ENCODE measurements around the gene LZTFL1. TPM values are rescaled to one million over a fixed set of nuclear protein-coding genes. Genes with fewer than 3 reads are reported as not detected.
"Not testable (repeated sequence)": the region's sequence is repeated elsewhere in the genome, so short reads cannot be mapped to it uniquely, and the experiment has no call there.

LZTFL1 gene
- total RNA-seq, 2 donors from 2014 or later: 12.5 to 14.5 TPM

DNA sequence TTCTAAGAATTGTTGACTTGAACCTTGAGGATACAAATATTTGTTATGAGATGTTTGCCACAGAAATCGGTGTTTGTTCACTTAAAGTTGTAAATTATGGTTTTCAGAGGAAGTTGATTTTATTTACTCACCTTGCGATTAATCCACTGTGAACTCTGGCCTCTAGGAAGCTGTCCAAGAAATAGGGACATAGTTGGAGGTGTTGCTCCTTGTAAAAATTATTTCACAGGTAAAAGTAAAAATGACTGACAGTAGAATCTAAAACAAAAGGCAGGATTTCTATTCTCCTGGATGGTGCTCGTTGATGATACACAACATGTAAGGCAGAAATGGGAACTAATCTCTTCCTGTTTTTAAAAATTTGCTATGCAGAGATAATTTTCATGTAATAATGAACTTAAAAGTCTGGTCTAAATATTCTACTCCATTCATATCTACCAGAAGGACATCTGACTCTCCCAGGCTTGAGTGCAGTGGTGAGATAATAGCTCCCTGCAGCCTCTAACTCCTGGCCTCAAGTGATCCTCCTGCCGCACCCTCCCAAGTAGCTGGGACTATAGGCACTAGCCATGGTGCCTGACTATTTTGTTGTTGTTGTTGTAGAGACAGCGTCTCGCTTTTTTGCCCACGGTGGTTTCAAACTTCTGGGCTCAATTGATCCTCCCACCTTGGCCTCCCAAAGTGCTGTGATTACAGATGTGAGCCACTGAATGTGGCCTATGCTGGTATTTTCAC, 17.1 kb upstream of the LZTFL1 start:
- no peaks in the 10 kb centered on the region for H3K9me3 ChIP-seq
- TF ChIP-seq, protein P1, sequence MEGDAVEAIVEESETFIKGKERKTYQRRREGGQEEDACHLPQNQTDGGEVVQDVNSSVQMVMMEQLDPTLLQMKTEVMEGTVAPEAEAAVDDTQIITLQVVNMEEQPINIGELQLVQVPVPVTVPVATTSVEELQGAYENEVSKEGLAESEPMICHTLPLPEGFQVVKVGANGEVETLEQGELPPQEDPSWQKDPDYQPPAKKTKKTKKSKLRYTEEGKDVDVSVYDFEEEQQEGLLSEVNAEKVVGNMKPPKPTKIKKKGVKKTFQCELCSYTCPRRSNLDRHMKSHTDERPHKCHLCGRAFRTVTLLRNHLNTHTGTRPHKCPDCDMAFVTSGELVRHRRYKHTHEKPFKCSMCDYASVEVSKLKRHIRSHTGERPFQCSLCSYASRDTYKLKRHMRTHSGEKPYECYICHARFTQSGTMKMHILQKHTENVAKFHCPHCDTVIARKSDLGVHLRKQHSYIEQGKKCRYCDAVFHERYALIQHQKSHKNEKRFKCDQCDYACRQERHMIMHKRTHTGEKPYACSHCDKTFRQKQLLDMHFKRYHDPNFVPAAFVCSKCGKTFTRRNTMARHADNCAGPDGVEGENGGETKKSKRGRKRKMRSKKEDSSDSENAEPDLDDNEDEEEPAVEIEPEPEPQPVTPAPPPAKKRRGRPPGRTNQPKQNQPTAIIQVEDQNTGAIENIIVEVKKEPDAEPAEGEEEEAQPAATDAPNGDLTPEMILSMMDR (IDR thresholded peaks at IDR 0.05): no peak
- intact Hi-C loops (cut with DNase I): no loop called here
- no peaks in the 10 kb centered on the region for H3K36me3 ChIP-seq (replicated peaks in 1 of 2; ENCODE audit: insufficient read depth in 1 of 2, low read depth in 2 of 2)
- no peaks in the 10 kb centered on the region for H3K4me1 ChIP-seq
- H3K27me3 ChIP-seq: no peaks in the 10 kb centered on the region
- DNase-seq: no peak
- H3K4me3 ChIP-seq: no peak overlapping the region
- no peak overlapping the region for H3K27ac ChIP-seq
- ATAC-seq: no peak
- WGBS, 2 donors: 60 to 66% methylated on average over 7 of the region's 7 CpGs

DNA sequence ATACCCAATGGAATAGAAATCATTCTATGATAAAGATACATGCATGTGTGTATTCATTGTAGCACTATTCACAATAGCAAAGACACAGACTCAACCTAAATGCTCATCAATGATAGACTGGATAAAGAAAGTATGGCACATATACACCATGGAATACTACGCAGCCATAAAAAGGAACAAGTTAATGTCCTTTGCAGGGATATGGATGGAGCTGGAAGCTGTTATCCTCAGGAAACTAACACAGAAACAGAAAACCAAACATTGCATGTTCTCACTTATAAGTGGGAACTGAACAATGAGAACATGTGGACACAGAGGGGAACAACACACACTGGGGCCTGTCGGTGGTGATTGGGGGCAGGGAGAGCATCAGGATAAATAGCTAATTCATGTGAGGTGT, 15.1 kb upstream of the LZTFL1 start:
- H3K9me3 ChIP-seq; H3K4me1 ChIP-seq; ATAC-seq; intact Hi-C loops (cut with DNase I); H3K4me3 ChIP-seq; DNase-seq; H3K36me3 ChIP-seq (replicated peaks in 1 of 2; ENCODE audit: insufficient read depth in 1 of 2, low read depth in 2 of 2); H3K27me3 ChIP-seq; H3K27ac ChIP-seq: not testable (repeated sequence)
- 89 to 92% methylated on average over 2 of the region's 2 CpGs for WGBS, 2 donors

DNA sequence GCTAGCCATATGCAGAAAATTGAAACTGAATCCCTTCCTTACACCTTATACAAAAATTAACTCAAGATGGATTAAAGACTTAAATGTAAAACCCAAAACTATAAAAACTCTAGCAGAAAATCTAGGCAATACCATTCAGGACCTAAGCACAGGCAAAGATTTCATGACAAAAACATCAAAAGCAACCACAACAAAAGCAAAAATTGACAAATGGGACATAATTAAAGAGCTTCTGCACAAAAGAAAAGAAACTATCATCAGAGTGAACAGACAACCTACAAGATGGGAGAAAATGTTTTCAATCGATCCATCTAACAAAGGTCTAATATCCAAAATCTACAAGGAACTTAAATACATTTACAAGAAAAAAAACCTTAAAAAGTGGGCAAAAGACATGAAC, 14.4 kb upstream of the LZTFL1 start:
- H3K36me3 ChIP-seq (replicated peaks in 1 of 2; ENCODE audit: insufficient read depth in 1 of 2, low read depth in 2 of 2); H3K9me3 ChIP-seq; ATAC-seq; H3K4me1 ChIP-seq; H3K27me3 ChIP-seq; DNase-seq; H3K4me3 ChIP-seq; H3K27ac ChIP-seq; intact Hi-C loops (cut with DNase I): not testable (repeated sequence)
- 71 to 85% methylated on average over 1 of the region's 1 CpG for WGBS, 2 donors

DNA sequence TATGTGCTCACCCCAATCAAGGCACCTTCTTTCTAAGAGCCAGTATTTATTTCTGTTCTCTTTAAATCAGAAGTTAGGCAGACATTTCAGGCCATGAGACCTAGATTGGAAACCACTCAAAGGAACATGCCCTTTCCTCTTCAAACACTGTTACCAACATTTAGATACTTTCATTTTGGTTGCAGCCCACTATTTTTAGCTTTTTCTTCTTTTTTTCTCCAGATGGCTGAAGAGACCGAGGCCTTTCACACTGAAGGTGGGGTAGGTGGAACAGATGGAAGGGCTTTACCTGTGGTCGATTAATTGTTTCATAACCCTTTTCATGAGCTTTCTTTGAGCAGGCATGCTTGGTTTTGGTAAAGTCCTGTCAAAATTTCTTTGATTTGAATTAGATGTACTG, 10.9 kb upstream of the LZTFL1 start:
- Histone ChIP-seq H3K27ac (no peak overlapping the region), H3K36me3 (replicated peaks in 1 of 2; ENCODE audit: insufficient read depth in 1 of 2, low read depth in 2 of 2) (no peaks in the 10 kb centered on the region), H3K9me3 (no peaks in the 10 kb centered on the region), H3K4me1 (no peaks in the 10 kb centered on the region), H3K4me3 (no peak overlapping the region), H3K27me3 (no peaks in the 10 kb centered on the region)
- no peak for ATAC-seq
- DNase-seq: no peak
- intact Hi-C loops (cut with DNase I): no loop called here
- 56 to 70% methylated on average over 2 of the region's 2 CpGs for WGBS, 2 donors
- no peak for TF ChIP-seq POLR2A (IDR thresholded peaks at IDR 0.05)
- TF ChIP-seq, protein P1 (IDR thresholded peaks at IDR 0.05): no peak

DNA sequence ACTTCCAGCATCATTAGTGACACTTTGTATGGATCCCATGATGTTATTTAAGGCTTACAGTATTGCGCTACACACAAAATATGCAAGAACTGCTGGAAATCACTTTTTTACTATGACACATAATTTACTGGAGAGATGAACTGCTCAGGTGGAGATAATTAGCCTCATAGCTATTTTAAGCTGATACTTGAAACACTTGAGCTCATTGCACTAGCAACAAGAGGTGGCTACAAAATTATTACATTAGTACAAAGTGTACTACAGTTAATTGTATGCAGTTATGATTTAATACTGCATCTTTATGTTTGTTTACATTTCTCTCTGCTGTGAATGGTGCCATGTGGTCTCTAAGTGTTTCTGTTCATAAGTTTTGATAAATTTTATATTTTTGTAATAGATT, 6.5 kb upstream of the LZTFL1 start:
- no peak overlapping the region for H3K4me3 ChIP-seq
- DNase-seq (no peak), ATAC-seq (no peak)
- no peaks in the 10 kb centered on the region for H3K36me3 ChIP-seq (replicated peaks in 1 of 2; ENCODE audit: insufficient read depth in 1 of 2, low read depth in 2 of 2)
- H3K4me1 ChIP-seq: no peaks in the 10 kb centered on the region
- intact Hi-C loops (cut with DNase I): no loop called here
- no peaks in the 10 kb centered on the region for H3K27me3 ChIP-seq
- TF ChIP-seq POLR2A (IDR thresholded peaks at IDR 0.05): no peak
- TF ChIP-seq, protein P1 (IDR thresholded peaks at IDR 0.05): no peak
- H3K9me3 ChIP-seq: no peaks in the 10 kb centered on the region
- H3K27ac ChIP-seq: no peak overlapping the region
- WGBS, 2 donors: 30 to 46% methylated on average over 1 of the region's 1 CpG

DNA sequence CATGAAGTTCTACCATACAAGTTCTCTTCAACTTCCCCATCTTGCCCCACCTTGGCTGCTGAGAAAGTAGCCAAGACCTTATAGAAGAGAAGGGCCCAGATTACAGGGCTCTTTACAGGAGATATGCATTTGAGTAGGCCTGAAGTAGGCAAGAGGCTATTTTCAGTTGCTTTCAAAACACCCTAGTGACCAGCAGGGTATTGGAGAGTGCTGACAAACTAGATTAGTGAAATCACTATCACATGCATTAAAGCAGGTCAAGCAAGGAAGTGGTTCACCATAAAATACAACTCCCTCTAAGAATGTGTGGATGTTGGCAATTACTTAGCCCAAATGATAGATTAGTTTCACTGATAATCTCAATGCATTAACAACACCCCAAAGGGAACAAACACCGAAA, 2.7 kb upstream of the LZTFL1 start:
- Histone ChIP-seq H3K9me3 (no peaks in the 10 kb centered on the region), H3K4me1 (peaks cover 22% of the 10 kb centered on the region), H3K27ac (no peak overlapping the region), H3K4me3 (no peak overlapping the region), H3K36me3 (replicated peaks in 1 of 2; ENCODE audit: insufficient read depth in 1 of 2, low read depth in 2 of 2) (no peaks in the 10 kb centered on the region), H3K27me3 (no peaks in the 10 kb centered on the region)
- DNase-seq: no peak
- intact Hi-C loops (cut with DNase I): no loop called here
- no peak for ATAC-seq
- WGBS, 2 donors: 79 to 100% methylated on average over 1 of the region's 1 CpG
- no peak for TF ChIP-seq POLR2A (IDR thresholded peaks at IDR 0.05)
- TF ChIP-seq, protein P1 (IDR thresholded peaks at IDR 0.05): no peak

Measured in body of pancreas (tissue), 4 donors.